ENCODE data around the gene DUSP22.

The DUSP22 gene

GRCh38 chr6:257774-258173 is 34.5 kb upstream of the DUSP22 start:
- Histone ChIP-seq H2BK12ac (ENCODE audit: low read length) (no peak overlapping the region), H3K14ac (ENCODE audit: low read length) (no peak overlapping the region), H4K12ac (ENCODE audit: low read depth, low read length) (no peak overlapping the region), H3K4ac (ENCODE audit: low read depth, low read length) (no peak overlapping the region), H3K4me1 (ENCODE audit: control insufficient read depth in 1 of 2, insufficient read depth in 2 of 2, low read length in 2 of 2) (no peaks in the 10 kb centered on the region), H3K36me3 (ENCODE audit: control insufficient read depth in 1 of 2, insufficient read depth in 2 of 2, low read length in 2 of 2) (no peaks in the 10 kb centered on the region), H3K79me2 (ENCODE audit: control insufficient read depth, insufficient read depth, low read length, poor library complexity) (no peaks in the 10 kb centered on the region), H2BK120ac (ENCODE audit: insufficient read depth, low read length, poor library complexity) (no peak overlapping the region), H3K4me3 (ENCODE audit: low read depth, low read length) (no peak overlapping the region), H4K8ac (ENCODE audit: low read depth, low read length) (no peak overlapping the region), H3K79me1 (ENCODE audit: low read length) (no peaks in the 10 kb centered on the region), H3K9me3 (ENCODE audit: insufficient read depth, low read depth, low read length) (peaks cover 6% of the 10 kb centered on the region), H3K4me2 (ENCODE audit: low read length) (no peak overlapping the region), H4K91ac (ENCODE audit: low read depth, low read length) (no peak overlapping the region), H2BK5ac (ENCODE audit: low read depth, low read length, poor library complexity) (no peak overlapping the region), H3K27ac (ENCODE audit: low read depth, low read length) (no peak overlapping the region), H3K18ac (ENCODE audit: low read length) (no peak overlapping the region), H2AK5ac (ENCODE audit: low read length) (no peak overlapping the region), H2AFZ (ENCODE audit: insufficient read depth, low read length, poor library complexity) (no peak overlapping the region), H3K27me3 (ENCODE audit: insufficient read depth, low read length) (no peaks in the 10 kb centered on the region), H3K23ac (ENCODE audit: low read length) (no peak overlapping the region), H3K9ac (ENCODE audit: low read length) (no peak overlapping the region)
- WGBS (ENCODE audit: extremely low coverage, insufficient coverage, insufficient read length), result no CpG with 5 or more reads among the region's 1 CpG
- no peak for DNase-seq

GRCh38 chr6:259316-259715 is 33.0 kb upstream of the DUSP22 start:
- Histone ChIP-seq H4K91ac (ENCODE audit: low read depth, low read length) (no peak overlapping the region), H2AK5ac (ENCODE audit: low read length) (no peak overlapping the region), H3K79me1 (ENCODE audit: low read length) (no peaks in the 10 kb centered on the region), H3K14ac (ENCODE audit: low read length) (no peak overlapping the region), H2AFZ (ENCODE audit: insufficient read depth, low read length, poor library complexity) (no peak overlapping the region), H3K18ac (ENCODE audit: low read length) (no peak overlapping the region), H3K4ac (ENCODE audit: low read depth, low read length) (no peak overlapping the region), H3K79me2 (ENCODE audit: control insufficient read depth, insufficient read depth, low read length, poor library complexity) (no peaks in the 10 kb centered on the region), H2BK5ac (ENCODE audit: low read depth, low read length, poor library complexity) (no peak overlapping the region), H3K4me2 (ENCODE audit: low read length) (no peak overlapping the region), H3K27me3 (ENCODE audit: insufficient read depth, low read length) (no peaks in the 10 kb centered on the region), H3K23ac (ENCODE audit: low read length) (no peak overlapping the region), H3K27ac (ENCODE audit: low read depth, low read length) (no peak overlapping the region), H3K9ac (ENCODE audit: low read length) (no peak overlapping the region), H4K12ac (ENCODE audit: low read depth, low read length) (no peak overlapping the region), H4K8ac (ENCODE audit: low read depth, low read length) (no peak overlapping the region), H2BK12ac (ENCODE audit: low read length) (no peak overlapping the region), H3K4me3 (ENCODE audit: low read depth, low read length) (no peak overlapping the region), H3K4me1 (ENCODE audit: control insufficient read depth in 1 of 2, insufficient read depth in 2 of 2, low read length in 2 of 2) (no peaks in the 10 kb centered on the region), H3K36me3 (ENCODE audit: control insufficient read depth in 1 of 2, insufficient read depth in 2 of 2, low read length in 2 of 2) (no peaks in the 10 kb centered on the region), H3K9me3 (ENCODE audit: insufficient read depth, low read depth, low read length) (peaks cover 10% of the 10 kb centered on the region), H2BK120ac (ENCODE audit: insufficient read depth, low read length, poor library complexity) (no peak overlapping the region)
- DNase-seq, result no peak
- no CpG with 5 or more reads among the region's 5 CpGs for WGBS (ENCODE audit: extremely low coverage, insufficient coverage, insufficient read length)

DNA sequence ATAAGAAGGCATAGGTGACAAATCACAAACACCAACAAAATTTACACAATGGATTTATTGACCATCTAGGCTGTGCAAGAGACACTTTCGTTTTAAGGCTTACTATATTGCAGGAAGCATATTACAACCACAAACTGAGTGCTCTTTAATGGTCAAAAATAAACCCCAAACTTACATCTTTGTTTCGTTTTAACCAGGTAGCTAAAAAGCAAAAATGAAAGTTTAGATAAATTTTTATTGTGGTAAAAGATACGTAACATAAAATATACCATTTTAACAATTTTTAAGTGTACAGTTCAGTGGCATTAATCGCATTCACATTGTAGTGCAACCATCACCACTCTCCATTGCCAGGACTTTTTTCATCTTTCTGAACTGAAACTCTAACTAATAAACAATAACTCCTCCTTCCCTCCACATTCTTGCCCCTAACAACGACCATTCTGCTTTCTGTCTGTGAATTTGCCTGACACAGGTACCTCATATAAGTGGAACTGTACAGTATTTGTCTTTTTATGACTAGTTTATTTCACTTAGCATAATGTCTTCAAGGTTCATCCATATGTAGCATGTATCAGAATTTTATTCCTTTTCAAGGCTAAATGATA is 32.3 kb upstream of the DUSP22 start:
- Histone ChIP-seq H4K91ac (ENCODE audit: low read depth, low read length) (no peak overlapping the region), H3K79me1 (ENCODE audit: low read length) (no peaks in the 10 kb centered on the region), H3K9ac (ENCODE audit: low read length) (no peak overlapping the region), H3K27ac (ENCODE audit: low read depth, low read length) (no peak overlapping the region), H3K36me3 (ENCODE audit: control insufficient read depth in 1 of 2, insufficient read depth in 2 of 2, low read length in 2 of 2) (no peaks in the 10 kb centered on the region), H2BK120ac (ENCODE audit: insufficient read depth, low read length, poor library complexity) (no peak overlapping the region), H3K23ac (ENCODE audit: low read length) (no peak overlapping the region), H4K12ac (ENCODE audit: low read depth, low read length) (no peak overlapping the region), H3K9me3 (ENCODE audit: insufficient read depth, low read depth, low read length) (peaks cover 10% of the 10 kb centered on the region), H3K4ac (ENCODE audit: low read depth, low read length) (no peak overlapping the region), H2AFZ (ENCODE audit: insufficient read depth, low read length, poor library complexity) (no peak overlapping the region), H3K79me2 (ENCODE audit: control insufficient read depth, insufficient read depth, low read length, poor library complexity) (no peaks in the 10 kb centered on the region), H3K18ac (ENCODE audit: low read length) (no peak overlapping the region), H4K8ac (ENCODE audit: low read depth, low read length) (no peak overlapping the region), H2BK12ac (ENCODE audit: low read length) (no peak overlapping the region), H3K4me2 (ENCODE audit: low read length) (no peak overlapping the region), H2BK5ac (ENCODE audit: low read depth, low read length, poor library complexity) (no peak overlapping the region), H3K14ac (ENCODE audit: low read length) (no peak overlapping the region), H3K4me3 (ENCODE audit: low read depth, low read length) (no peak overlapping the region), H3K4me1 (ENCODE audit: control insufficient read depth in 1 of 2, insufficient read depth in 2 of 2, low read length in 2 of 2) (no peaks in the 10 kb centered on the region), H3K27me3 (ENCODE audit: insufficient read depth, low read length) (no peaks in the 10 kb centered on the region), H2AK5ac (ENCODE audit: low read length) (no peak overlapping the region)
- 100% methylated on average over 1 of the region's 5 CpGs for WGBS (ENCODE audit: extremely low coverage, insufficient coverage, insufficient read length)
- no peak for DNase-seq

- Histone ChIP-seq H4K12ac (ENCODE audit: low read depth, low read length) (no peak overlapping the region), H3K4me3 (ENCODE audit: low read depth, low read length) (no peak overlapping the region), H2BK12ac (ENCODE audit: low read length) (no peak overlapping the region), H4K91ac (ENCODE audit: low read depth, low read length) (no peak overlapping the region), H2AFZ (ENCODE audit: insufficient read depth, low read length, poor library complexity) (no peak overlapping the region), H3K18ac (ENCODE audit: low read length) (no peak overlapping the region), H3K79me2 (ENCODE audit: control insufficient read depth, insufficient read depth, low read length, poor library complexity) (no peaks in the 10 kb centered on the region), H3K27ac (ENCODE audit: low read depth, low read length) (no peak overlapping the region), H3K14ac (ENCODE audit: low read length) (no peak overlapping the region), H3K36me3 (ENCODE audit: control insufficient read depth in 1 of 2, insufficient read depth in 2 of 2, low read length in 2 of 2) (no peaks in the 10 kb centered on the region), H3K23ac (ENCODE audit: low read length) (no peak overlapping the region), H3K79me1 (ENCODE audit: low read length) (no peaks in the 10 kb centered on the region), H3K4ac (ENCODE audit: low read depth, low read length) (no peak overlapping the region), H2BK120ac (ENCODE audit: insufficient read depth, low read length, poor library complexity) (no peak overlapping the region), H3K4me2 (ENCODE audit: low read length) (no peak overlapping the region), H4K8ac (ENCODE audit: low read depth, low read length) (no peak overlapping the region), H3K27me3 (ENCODE audit: insufficient read depth, low read length) (no peaks in the 10 kb centered on the region), H2BK5ac (ENCODE audit: low read depth, low read length, poor library complexity) (no peak overlapping the region), H3K9me3 (ENCODE audit: insufficient read depth, low read depth, low read length) (peaks cover 4% of the 10 kb centered on the region), H3K9ac (ENCODE audit: low read length) (no peak overlapping the region), H2AK5ac (ENCODE audit: low read length) (no peak overlapping the region), H3K4me1 (ENCODE audit: control insufficient read depth in 1 of 2, insufficient read depth in 2 of 2, low read length in 2 of 2) (no peaks in the 10 kb centered on the region)
- DNase-seq, result no peak
- WGBS (ENCODE audit: extremely low coverage, insufficient coverage, insufficient read length), result no CpG with 5 or more reads among the region's 2 CpGs
Observed at GRCh38 chr6:264626-265025, 27.7 kb upstream of the DUSP22 start.
